Endothelial cell (in vitro differentiated cells): ENCODE data around the gene SLCO3A1. TPM values are rescaled to one million over a fixed set of nuclear protein-coding genes. Genes with fewer than 3 reads are reported as not detected.

Source experiments
- DNase-seq: peaks from one replicate; pipeline ENCODE4 v3.0.0; 2021; ENCODE audit warnings: low spot score
- H3K27ac Mint-ChIP-seq: one replicate; pipeline ENCODE4 v1.8.0; 2021; ENCODE audit warnings: mixed read lengths, inconsistent platforms; ENCODE audit not compliant: unreplicated experiment
- H3K27me3 Mint-ChIP-seq: one replicate; pipeline ENCODE4 v1.8.0; 2021; ENCODE audit warnings: mild to moderate bottlenecking, moderate library complexity, mixed read lengths, inconsistent platforms; ENCODE audit not compliant: unreplicated experiment
- H3K36me3 Mint-ChIP-seq: one replicate; pipeline ENCODE4 v1.8.0; 2021; ENCODE audit warnings: mild to moderate bottlenecking, low read depth, mixed read lengths, inconsistent platforms; ENCODE audit not compliant: unreplicated experiment
- H3K4me1 Mint-ChIP-seq: one replicate; pipeline ENCODE4 v1.8.0; 2021; ENCODE audit warnings: mild to moderate bottlenecking, mixed read lengths, inconsistent platforms; ENCODE audit not compliant: unreplicated experiment
- H3K4me3 Mint-ChIP-seq: one replicate; pipeline ENCODE4 v1.8.0; 2021; ENCODE audit warnings: mild to moderate bottlenecking, mixed read lengths, inconsistent platforms; ENCODE audit not compliant: unreplicated experiment
- H3K9me3 Mint-ChIP-seq: one replicate; pipeline ENCODE4 v1.8.0; 2021; ENCODE audit warnings: mixed read lengths, inconsistent platforms; ENCODE audit not compliant: unreplicated experiment
- CTCF ChIP-seq: fragments of 200-600 bp; sonication (generic); IDR thresholded peaks from one replicate; pipeline ENCODE4 v1.5.0; 2021; ENCODE audit warnings: antibody characterized with exemption; ENCODE audit not compliant: unreplicated experiment
- total RNA-seq: library from RNA; stranded (reverse); fragmentation: NEBNext Ultra II Directional; extraction: Animal tissue kit (Norgen Biotek cat#: 25700); gene quantifications from one replicate; pipeline ENCODE4 v1.2.1, GENCODE V29; 2021; ENCODE audit not compliant: unreplicated experiment

The SLCO3A1 gene
- total RNA-seq, 1 donor from 2014 or later = 30.9 TPM

GRCh38 chr15:91892436-91892835, 38.9 kb downstream of the SLCO3A1 start:
- Mint-ChIP-seq H3K4me1 (peaks cover 16% of the 10 kb centered on the region), H3K27me3 (no peaks in the 10 kb centered on the region), H3K36me3 (no peaks in the 10 kb centered on the region), H3K4me3 (no peak overlapping the region), H3K27ac (no peak overlapping the region), H3K9me3 (no peaks in the 10 kb centered on the region)
- no peak for TF ChIP-seq CTCF
- no peak for DNase-seq

- no peak for DNase-seq
- H3K9me3 Mint-ChIP-seq = no peaks in the 10 kb centered on the region
- peaks cover 15% of the 10 kb centered on the region for H3K4me1 Mint-ChIP-seq
- no peaks in the 10 kb centered on the region for H3K36me3 Mint-ChIP-seq
- H3K27me3 Mint-ChIP-seq = no peaks in the 10 kb centered on the region
- no peak overlapping the region for H3K27ac Mint-ChIP-seq
- no peak overlapping the region for H3K4me3 Mint-ChIP-seq
- no peak for TF ChIP-seq CTCF
Measured at GRCh38 chr15:91894606-91895005, 41.1 kb downstream of the SLCO3A1 start.

GRCh38 chr15:91895051-91895450, 41.5 kb downstream of the SLCO3A1 start:
- no peaks in the 10 kb centered on the region for H3K27me3 Mint-ChIP-seq
- H3K27ac Mint-ChIP-seq = no peak overlapping the region
- DNase-seq = no peak
- H3K9me3 Mint-ChIP-seq = no peaks in the 10 kb centered on the region
- H3K4me1 Mint-ChIP-seq = peaks cover 15% of the 10 kb centered on the region
- no peak for TF ChIP-seq CTCF
- H3K4me3 Mint-ChIP-seq = no peak overlapping the region
- no peaks in the 10 kb centered on the region for H3K36me3 Mint-ChIP-seq

GRCh38 chr15:91896341-91897055, 43.0 kb downstream of the SLCO3A1 start:
- H3K27ac Mint-ChIP-seq = no peak overlapping the region
- H3K4me3 Mint-ChIP-seq = no peak overlapping the region
- TF ChIP-seq CTCF = no peak
- H3K27me3 Mint-ChIP-seq = no peaks in the 10 kb centered on the region
- DNase-seq = no peak
- no peaks in the 10 kb centered on the region for H3K9me3 Mint-ChIP-seq
- H3K36me3 Mint-ChIP-seq = no peaks in the 10 kb centered on the region
- H3K4me1 Mint-ChIP-seq = peaks cover 15% of the 10 kb centered on the region

GRCh38 chr15:91897585-91898372, 44.3 kb downstream of the SLCO3A1 start:
- Mint-ChIP-seq H3K4me3 (no peak overlapping the region), H3K27ac (no peak overlapping the region), H3K9me3 (no peaks in the 10 kb centered on the region), H3K27me3 (no peaks in the 10 kb centered on the region), H3K4me1 (peaks cover 15% of the 10 kb centered on the region), H3K36me3 (no peaks in the 10 kb centered on the region)
- no peak for DNase-seq
- TF ChIP-seq CTCF = no peak
